NCI-H2107 treated with DMSO at 0.1 percent for 48 hours (cell line): ENCODE data around the gene CLK4.
A peak's percentile ranks its signal among the peaks of the same experiment; 100 is the strongest.

Experiments
- DNase-seq: peaks from one replicate; lab custom pipeline; 2025; ENCODE audit not compliant: unreplicated experiment; lab: John Stamatoyannopoulos, UW

Gene CLK4

GRCh38 chr5:178626484-178627258 lies at the start of gene CLK4:
Gene CLK4 (minus strand): TSS chr5:178627050. CDS start chr5:178623416, 3,634 bp downstream.
- peak; percentile 49 for DNase-seq

GRCh38 chr5:178675922-178676321 lies 49.1 kb upstream of the CLK4 start:
- no peak for DNase-seq

GRCh38 chr5:178674334-178674733 lies 47.5 kb upstream of the CLK4 start:
- no peak for DNase-seq

GRCh38 chr5:178673801-178674295 lies 47.0 kb upstream of the CLK4 start:
- DNase-seq, result no peak

GRCh38 chr5:178672630-178673029 lies 45.8 kb upstream of the CLK4 start:
- no peak for DNase-seq

GRCh38 chr5:178671602-178672144 lies 44.8 kb upstream of the CLK4 start:
- no peak for DNase-seq

- DNase-seq, result no peak
These were observed 43.6 kb upstream of the CLK4 start for GRCh38 chr5:178670351-178670885.

GRCh38 chr5:178668579-178668978 lies 41.7 kb upstream of the CLK4 start:
- no peak for DNase-seq

GRCh38 chr5:178667688-178668087 lies 40.8 kb upstream of the CLK4 start:
- no peak for DNase-seq

GRCh38 chr5:178667101-178667500 lies 40.3 kb upstream of the CLK4 start:
- no peak for DNase-seq

- DNase-seq, result no peak
These were observed 37.3 kb upstream of the CLK4 start for GRCh38 chr5:178664141-178664540.

GRCh38 chr5:178662541-178662860 lies 35.7 kb upstream of the CLK4 start:
- no peak for DNase-seq

GRCh38 chr5:178661836-178662540 lies 35.1 kb upstream of the CLK4 start:
- no peak for DNase-seq

GRCh38 chr5:178651046-178651810 lies 24.4 kb upstream of the CLK4 start:
- DNase-seq, result no peak

- no peak for DNase-seq
These were observed 23.4 kb upstream of the CLK4 start for GRCh38 chr5:178650214-178650613.

GRCh38 chr5:178649580-178649979 lies 22.7 kb upstream of the CLK4 start:
- no peak for DNase-seq

- no peak for DNase-seq
These were observed 18.1 kb upstream of the CLK4 start for GRCh38 chr5:178644826-178645545.

GRCh38 chr5:178642351-178642909 lies 15.6 kb upstream of the CLK4 start:
- DNase-seq, result no peak

GRCh38 chr5:178641711-178642110 lies 14.9 kb upstream of the CLK4 start:
- DNase-seq, result no peak
